Measurements from ENCODE around the gene FNDC4.
"Not testable (repeated sequence)": the region's sequence is repeated elsewhere in the genome, so short reads cannot be mapped to it uniquely, and the experiment has no call there.

The FNDC4 gene

GRCh38 chr2:27494944-27495554 lies at the start of gene FNDC4:
FNDC4 (minus strand) TSS chr2:27495200; CDS start chr2:27494679, 521 bp downstream.
- no peak for DNase-seq

GRCh38 chr2:27544143-27544821 lies 49.3 kb upstream of the FNDC4 start:
- no peak for DNase-seq

GRCh38 chr2:27539649-27540048 lies 44.6 kb upstream of the FNDC4 start:
- not testable (repeated sequence) for DNase-seq

GRCh38 chr2:27538839-27539450 lies 43.9 kb upstream of the FNDC4 start:
- not testable (repeated sequence) for DNase-seq

- DNase-seq, result no peak
Measured at GRCh38 chr2:27537287-27537686, 42.3 kb upstream of the FNDC4 start.

GRCh38 chr2:27531983-27532382 lies 37.0 kb upstream of the FNDC4 start:
- DNase-seq, result no peak

- no peak for DNase-seq
Measured at GRCh38 chr2:27527182-27527581, 32.2 kb upstream of the FNDC4 start.

- DNase-seq, result no peak
Measured at GRCh38 chr2:27522400-27522945, 27.5 kb upstream of the FNDC4 start.

- no peak for DNase-seq
Measured at GRCh38 chr2:27520316-27520715, 25.3 kb upstream of the FNDC4 start.

GRCh38 chr2:27518782-27519113 lies 23.7 kb upstream of the FNDC4 start:
- no peak for DNase-seq

- DNase-seq, result no peak
Measured at GRCh38 chr2:27518113-27518781, 23.2 kb upstream of the FNDC4 start.

- DNase-seq, result no peak
Measured at GRCh38 chr2:27509326-27509725, 14.3 kb upstream of the FNDC4 start.

- no peak for DNase-seq
Measured at GRCh38 chr2:27507293-27507692, 12.3 kb upstream of the FNDC4 start.

- no peak for DNase-seq
Measured at GRCh38 chr2:27506587-27506986, 11.6 kb upstream of the FNDC4 start.

- no peak for DNase-seq
Measured at GRCh38 chr2:27502142-27502541, 7.1 kb upstream of the FNDC4 start.

GRCh38 chr2:27501042-27501441 lies 6.0 kb upstream of the FNDC4 start:
- DNase-seq, result no peak

- no peak for DNase-seq
Measured at GRCh38 chr2:27498975-27499374, 4.0 kb upstream of the FNDC4 start.

- DNase-seq, result no peak
Measured at GRCh38 chr2:27497288-27497627, 2.3 kb upstream of the FNDC4 start.

- no peak for DNase-seq
Measured at GRCh38 chr2:27496357-27497287, 1.6 kb upstream of the FNDC4 start, which contains the start of gene GCKR. GCKR (plus strand) TSS chr2:27496839; CDS start chr2:27496905, 66 bp downstream.

GRCh38 chr2:27495840-27496356 lies 898 bp upstream of the FNDC4 start:
- no peak for DNase-seq

GRCh38 chr2:27494284-27494943 lies 586 bp downstream of the FNDC4 start:
- no peak for DNase-seq

- DNase-seq, result no peak
Measured at GRCh38 chr2:27493948-27494283, 1.1 kb downstream of the FNDC4 start.

Measured in NCI-H2081 treated with DMSO at 0.1 percent for 48 hours (cell line).